A673 (cell line): ENCODE measurements around the gene CKM.

ENCODE experiments used
- EZH2 ChIP-seq: fragments of 200-600 bp; sonication (generic); IDR thresholded peaks from 2 replicates; pipeline ENCODE4 v1.6.1; 2017; ENCODE audit warnings: borderline replicate concordance, low read depth, mild to moderate bottlenecking, mixed read lengths, antibody characterized with exemption, low read length; ENCODE audit not compliant: poor library complexity, severe bottlenecking
- TF ChIP-seq, protein P1 (sequence below): fragments of 300-800, 200-600 bp; sonication (generic); conservative IDR thresholded peaks from 2 replicates; pipeline ENCODE4 v1.5.1; 2017; ENCODE audit warnings: low read depth, mild to moderate bottlenecking, antibody characterized with exemption, low read length, moderate library complexity, mixed read lengths

DNA sequence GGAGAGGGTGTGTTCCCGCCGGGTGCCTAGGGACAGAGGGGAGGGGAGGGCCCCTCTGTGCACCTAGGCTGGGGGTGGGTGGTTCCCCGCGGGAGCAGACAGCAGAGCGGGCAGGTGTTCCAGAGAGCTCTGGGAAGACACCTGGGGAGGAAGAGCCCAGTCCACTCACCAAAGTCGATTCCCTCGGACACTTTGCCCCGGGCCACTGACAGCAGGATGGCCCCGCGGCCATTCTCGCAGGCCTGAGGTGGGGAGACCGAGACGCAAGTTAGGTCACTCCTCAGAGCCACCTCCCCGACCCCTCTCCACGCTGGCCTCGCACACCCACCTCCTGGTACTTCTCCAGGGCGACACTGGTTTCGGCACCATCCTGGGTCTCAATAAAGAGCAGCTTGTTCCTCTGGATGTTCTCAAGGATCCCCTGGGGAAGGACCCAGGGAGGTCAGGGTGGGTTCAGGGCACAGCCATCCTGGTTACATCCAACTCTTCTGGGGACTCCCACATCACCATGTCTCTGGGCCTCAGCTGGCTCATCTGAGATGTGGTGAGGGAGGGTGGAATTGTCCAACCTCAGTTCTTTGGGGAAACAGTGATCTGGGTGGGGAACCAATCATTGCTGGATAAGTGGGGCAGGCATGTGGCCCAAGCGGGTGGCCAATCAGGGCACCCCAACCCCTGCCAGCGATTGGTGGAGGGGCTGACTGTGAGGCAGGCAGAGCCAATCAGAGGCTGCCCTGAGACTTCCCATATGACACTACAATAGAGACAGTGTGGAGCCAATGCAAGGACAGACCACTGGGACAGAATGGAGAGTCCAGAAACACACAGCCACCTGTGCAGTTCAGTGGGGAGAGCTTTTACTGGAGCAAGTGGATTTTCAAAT is 30.5 kb upstream of the CKM start:
- TF ChIP-seq, protein P1, sequence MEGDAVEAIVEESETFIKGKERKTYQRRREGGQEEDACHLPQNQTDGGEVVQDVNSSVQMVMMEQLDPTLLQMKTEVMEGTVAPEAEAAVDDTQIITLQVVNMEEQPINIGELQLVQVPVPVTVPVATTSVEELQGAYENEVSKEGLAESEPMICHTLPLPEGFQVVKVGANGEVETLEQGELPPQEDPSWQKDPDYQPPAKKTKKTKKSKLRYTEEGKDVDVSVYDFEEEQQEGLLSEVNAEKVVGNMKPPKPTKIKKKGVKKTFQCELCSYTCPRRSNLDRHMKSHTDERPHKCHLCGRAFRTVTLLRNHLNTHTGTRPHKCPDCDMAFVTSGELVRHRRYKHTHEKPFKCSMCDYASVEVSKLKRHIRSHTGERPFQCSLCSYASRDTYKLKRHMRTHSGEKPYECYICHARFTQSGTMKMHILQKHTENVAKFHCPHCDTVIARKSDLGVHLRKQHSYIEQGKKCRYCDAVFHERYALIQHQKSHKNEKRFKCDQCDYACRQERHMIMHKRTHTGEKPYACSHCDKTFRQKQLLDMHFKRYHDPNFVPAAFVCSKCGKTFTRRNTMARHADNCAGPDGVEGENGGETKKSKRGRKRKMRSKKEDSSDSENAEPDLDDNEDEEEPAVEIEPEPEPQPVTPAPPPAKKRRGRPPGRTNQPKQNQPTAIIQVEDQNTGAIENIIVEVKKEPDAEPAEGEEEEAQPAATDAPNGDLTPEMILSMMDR: no peak
- TF ChIP-seq EZH2: no peak
